ENCODE data around the gene ICE1.
"Not testable (repeated sequence)": the region's sequence is repeated elsewhere in the genome, so short reads cannot be mapped to it uniquely, and the experiment has no call there.

- TF ChIP-seq, protein P1, sequence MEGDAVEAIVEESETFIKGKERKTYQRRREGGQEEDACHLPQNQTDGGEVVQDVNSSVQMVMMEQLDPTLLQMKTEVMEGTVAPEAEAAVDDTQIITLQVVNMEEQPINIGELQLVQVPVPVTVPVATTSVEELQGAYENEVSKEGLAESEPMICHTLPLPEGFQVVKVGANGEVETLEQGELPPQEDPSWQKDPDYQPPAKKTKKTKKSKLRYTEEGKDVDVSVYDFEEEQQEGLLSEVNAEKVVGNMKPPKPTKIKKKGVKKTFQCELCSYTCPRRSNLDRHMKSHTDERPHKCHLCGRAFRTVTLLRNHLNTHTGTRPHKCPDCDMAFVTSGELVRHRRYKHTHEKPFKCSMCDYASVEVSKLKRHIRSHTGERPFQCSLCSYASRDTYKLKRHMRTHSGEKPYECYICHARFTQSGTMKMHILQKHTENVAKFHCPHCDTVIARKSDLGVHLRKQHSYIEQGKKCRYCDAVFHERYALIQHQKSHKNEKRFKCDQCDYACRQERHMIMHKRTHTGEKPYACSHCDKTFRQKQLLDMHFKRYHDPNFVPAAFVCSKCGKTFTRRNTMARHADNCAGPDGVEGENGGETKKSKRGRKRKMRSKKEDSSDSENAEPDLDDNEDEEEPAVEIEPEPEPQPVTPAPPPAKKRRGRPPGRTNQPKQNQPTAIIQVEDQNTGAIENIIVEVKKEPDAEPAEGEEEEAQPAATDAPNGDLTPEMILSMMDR (IDR thresholded peaks at IDR 0.05), result not testable (repeated sequence)
- TF ChIP-seq EP300 (IDR thresholded peaks at IDR 0.05; ENCODE audit: low read depth); POLR2A (IDR thresholded peaks at IDR 0.05); POLR2AphosphoS5 (IDR thresholded peaks at IDR 0.05): not testable (repeated sequence)
Measured at GRCh38 chr5:5392504-5392903, 30.0 kb upstream of the ICE1 start.

Measured in transverse colon (tissue), 4 donors.